ENCODE data around the gene CCNI. TPM values are rescaled to one million over a fixed set of nuclear protein-coding genes. Genes with fewer than 3 reads are reported as not detected.
"Not testable (repeated sequence)": the region's sequence is repeated elsewhere in the genome, so short reads cannot be mapped to it uniquely, and the experiment has no call there.

CCNI gene
- total RNA-seq, 4 donors from 2014 or later = 302 to 449 (median 371) TPM

DNA sequence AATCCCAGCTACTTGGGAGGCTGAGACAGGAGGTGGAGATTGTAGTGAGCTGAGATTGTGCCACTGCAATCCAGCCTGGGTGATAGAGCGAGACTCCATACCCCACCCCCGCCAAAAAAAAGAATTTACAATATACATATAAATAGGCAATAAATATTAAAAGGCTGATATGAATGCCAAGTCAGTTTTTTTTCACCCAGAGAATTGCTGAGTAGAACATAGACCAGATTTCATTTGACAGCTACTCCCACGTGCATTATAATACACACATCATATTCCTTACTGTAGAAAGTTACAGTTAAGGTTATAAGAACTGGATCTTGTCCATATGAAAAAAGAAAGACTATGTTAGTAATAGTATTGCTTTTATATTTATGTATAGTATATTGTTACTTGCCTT lies 18.7 kb upstream of the CCNI start:
- TF ChIP-seq, protein P1, sequence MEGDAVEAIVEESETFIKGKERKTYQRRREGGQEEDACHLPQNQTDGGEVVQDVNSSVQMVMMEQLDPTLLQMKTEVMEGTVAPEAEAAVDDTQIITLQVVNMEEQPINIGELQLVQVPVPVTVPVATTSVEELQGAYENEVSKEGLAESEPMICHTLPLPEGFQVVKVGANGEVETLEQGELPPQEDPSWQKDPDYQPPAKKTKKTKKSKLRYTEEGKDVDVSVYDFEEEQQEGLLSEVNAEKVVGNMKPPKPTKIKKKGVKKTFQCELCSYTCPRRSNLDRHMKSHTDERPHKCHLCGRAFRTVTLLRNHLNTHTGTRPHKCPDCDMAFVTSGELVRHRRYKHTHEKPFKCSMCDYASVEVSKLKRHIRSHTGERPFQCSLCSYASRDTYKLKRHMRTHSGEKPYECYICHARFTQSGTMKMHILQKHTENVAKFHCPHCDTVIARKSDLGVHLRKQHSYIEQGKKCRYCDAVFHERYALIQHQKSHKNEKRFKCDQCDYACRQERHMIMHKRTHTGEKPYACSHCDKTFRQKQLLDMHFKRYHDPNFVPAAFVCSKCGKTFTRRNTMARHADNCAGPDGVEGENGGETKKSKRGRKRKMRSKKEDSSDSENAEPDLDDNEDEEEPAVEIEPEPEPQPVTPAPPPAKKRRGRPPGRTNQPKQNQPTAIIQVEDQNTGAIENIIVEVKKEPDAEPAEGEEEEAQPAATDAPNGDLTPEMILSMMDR (IDR thresholded peaks at IDR 0.05) = no peak
- TF ChIP-seq POLR2A (IDR thresholded peaks at IDR 0.05) = no peak
- H3K36me3 ChIP-seq = no peaks in the 10 kb centered on the region
- intact Hi-C loops (cut with DNase I) = loop anchor here (10.0 kb wide), 1 partner anchor 110 kb away; no protein-coding TSS in a partner anchor
- 96 to 97% methylated on average over 3 of the region's 3 CpGs for WGBS, 2 donors
- H3K27me3 ChIP-seq = no peaks in the 10 kb centered on the region
- H3K9me3 ChIP-seq = no peaks in the 10 kb centered on the region
- no peak overlapping the region for H3K4me3 ChIP-seq (replicated peaks in 1 of 3)
- DNase-seq = no peak
- no peak overlapping the region for H3K27ac ChIP-seq
- no peaks in the 10 kb centered on the region for H3K4me1 ChIP-seq

DNA sequence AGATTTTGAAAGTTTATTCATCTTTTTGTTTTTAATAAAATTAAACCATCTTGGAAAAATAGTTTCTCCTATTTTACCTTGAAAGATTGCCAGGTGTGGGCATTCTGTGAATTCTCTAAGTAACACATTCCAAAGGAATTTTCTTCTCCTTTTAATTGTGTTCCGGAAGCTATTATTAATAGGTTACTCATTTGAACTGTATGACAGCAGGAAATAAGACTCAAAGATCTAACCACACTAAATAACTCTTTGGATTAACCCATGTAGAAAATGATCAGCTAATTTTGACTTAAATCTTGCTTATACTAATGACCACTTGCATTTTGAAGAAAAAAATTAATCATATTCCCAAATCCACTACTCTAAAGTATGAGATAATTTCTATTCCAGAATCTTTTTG lies 17.6 kb upstream of the CCNI start:
- DNase-seq = no peak
- no peaks in the 10 kb centered on the region for H3K27me3 ChIP-seq
- intact Hi-C loops (cut with DNase I) = loop anchor here (10.0 kb wide), 1 partner anchor 111 kb away; no protein-coding TSS in a partner anchor
- no peaks in the 10 kb centered on the region for H3K36me3 ChIP-seq
- H3K9me3 ChIP-seq = no peaks in the 10 kb centered on the region
- TF ChIP-seq, protein P1 (IDR thresholded peaks at IDR 0.05) = no peak
- no peak for TF ChIP-seq POLR2A (IDR thresholded peaks at IDR 0.05)
- 80 to 95% methylated on average over 1 of the region's 1 CpG for WGBS, 2 donors
- H3K4me1 ChIP-seq = no peaks in the 10 kb centered on the region
- H3K27ac ChIP-seq = no peak overlapping the region
- no peak overlapping the region for H3K4me3 ChIP-seq (replicated peaks in 1 of 3)

DNA sequence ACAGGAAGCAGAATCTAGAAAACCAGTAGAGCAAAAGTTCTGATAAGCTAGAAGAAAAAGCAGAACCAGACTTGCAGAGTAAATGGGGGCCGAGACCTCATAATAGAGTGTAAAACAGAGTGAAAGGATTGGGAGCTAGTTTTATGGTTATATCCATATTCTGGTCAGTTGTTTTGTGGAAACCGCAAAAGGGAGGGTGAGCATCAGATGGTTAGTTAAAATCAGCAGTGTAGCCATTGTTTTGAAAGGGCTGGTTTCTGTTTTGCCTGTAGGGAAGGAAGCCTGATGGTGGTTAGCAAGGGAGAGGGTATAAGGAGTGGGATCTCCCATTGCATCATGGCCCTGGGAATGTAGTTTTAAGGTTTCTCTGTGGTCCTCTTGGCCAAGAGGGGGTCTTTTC lies 17.2 kb upstream of the CCNI start:
- 83 to 95% methylated on average over 2 of the region's 2 CpGs for WGBS, 2 donors
- Histone ChIP-seq H3K36me3 (no peaks in the 10 kb centered on the region), H3K9me3 (no peaks in the 10 kb centered on the region), H3K4me1 (no peaks in the 10 kb centered on the region), H3K27ac (no peak overlapping the region), H3K27me3 (no peaks in the 10 kb centered on the region), H3K4me3 (replicated peaks in 1 of 3) (no peak overlapping the region)
- intact Hi-C loops (cut with DNase I) = loop anchor here (10.0 kb wide), 1 partner anchor 112 kb away; no protein-coding TSS in a partner anchor
- DNase-seq = no peak
- TF ChIP-seq, protein P1 (IDR thresholded peaks at IDR 0.05) = no peak
- no peak for TF ChIP-seq POLR2A (IDR thresholded peaks at IDR 0.05)

DNA sequence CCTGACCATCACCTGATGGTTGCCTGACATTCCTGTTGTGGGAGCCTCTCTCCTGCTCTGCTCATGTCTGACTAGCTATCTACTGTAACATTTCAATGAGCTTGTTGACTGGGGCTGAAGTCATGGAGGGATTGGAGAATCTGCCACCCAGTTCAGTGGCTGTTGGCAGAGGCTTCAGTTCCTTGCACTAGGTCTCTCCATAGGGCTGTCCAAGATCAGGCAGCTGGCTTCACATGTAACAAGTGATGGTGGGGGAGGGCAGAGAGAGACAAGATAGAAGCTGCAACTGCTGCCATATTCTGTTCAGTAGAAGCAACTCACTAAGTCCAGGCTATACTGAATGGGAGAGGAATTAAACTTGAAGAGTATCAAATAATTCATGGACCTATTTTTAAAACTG lies 14.1 kb upstream of the CCNI start:
- intact Hi-C loops (cut with DNase I) = loop anchor here (10.0 kb wide), 1 partner anchor 115 kb away; no protein-coding TSS in a partner anchor
- no peaks in the 10 kb centered on the region for H3K27me3 ChIP-seq
- no peaks in the 10 kb centered on the region for H3K4me1 ChIP-seq
- H3K4me3 ChIP-seq (replicated peaks in 1 of 3) = no peak overlapping the region
- H3K9me3 ChIP-seq = no peaks in the 10 kb centered on the region
- TF ChIP-seq POLR2A (IDR thresholded peaks at IDR 0.05) = no peak
- H3K36me3 ChIP-seq = no peaks in the 10 kb centered on the region
- H3K27ac ChIP-seq = no peak overlapping the region
- DNase-seq = no peak

DNA sequence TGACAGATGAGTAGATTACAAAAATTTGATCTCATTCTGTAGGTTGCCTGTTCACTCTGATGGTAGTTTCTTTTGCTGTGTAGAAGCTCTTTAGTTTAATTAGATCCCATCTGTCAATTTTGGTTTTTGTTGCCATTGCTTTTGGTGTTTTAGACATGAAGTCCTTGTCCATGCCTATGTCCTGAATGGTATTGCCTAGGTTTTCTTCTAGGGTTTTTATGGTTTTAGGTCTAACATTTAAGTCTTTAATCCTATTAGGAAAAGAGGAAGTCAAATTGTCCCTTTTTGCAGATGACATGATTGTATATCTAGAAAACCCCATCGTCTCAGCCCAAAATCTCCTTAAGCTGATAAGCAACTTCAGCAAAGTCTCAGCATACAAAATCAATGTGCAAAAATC lies 11.2 kb upstream of the CCNI start:
- H3K27me3 ChIP-seq; H3K4me3 ChIP-seq (replicated peaks in 1 of 3); DNase-seq; H3K36me3 ChIP-seq; intact Hi-C loops (cut with DNase I); H3K9me3 ChIP-seq; H3K4me1 ChIP-seq; H3K27ac ChIP-seq: not testable (repeated sequence)
- WGBS, 2 donors = 88 to 96% methylated on average over 1 of the region's 1 CpG

DNA sequence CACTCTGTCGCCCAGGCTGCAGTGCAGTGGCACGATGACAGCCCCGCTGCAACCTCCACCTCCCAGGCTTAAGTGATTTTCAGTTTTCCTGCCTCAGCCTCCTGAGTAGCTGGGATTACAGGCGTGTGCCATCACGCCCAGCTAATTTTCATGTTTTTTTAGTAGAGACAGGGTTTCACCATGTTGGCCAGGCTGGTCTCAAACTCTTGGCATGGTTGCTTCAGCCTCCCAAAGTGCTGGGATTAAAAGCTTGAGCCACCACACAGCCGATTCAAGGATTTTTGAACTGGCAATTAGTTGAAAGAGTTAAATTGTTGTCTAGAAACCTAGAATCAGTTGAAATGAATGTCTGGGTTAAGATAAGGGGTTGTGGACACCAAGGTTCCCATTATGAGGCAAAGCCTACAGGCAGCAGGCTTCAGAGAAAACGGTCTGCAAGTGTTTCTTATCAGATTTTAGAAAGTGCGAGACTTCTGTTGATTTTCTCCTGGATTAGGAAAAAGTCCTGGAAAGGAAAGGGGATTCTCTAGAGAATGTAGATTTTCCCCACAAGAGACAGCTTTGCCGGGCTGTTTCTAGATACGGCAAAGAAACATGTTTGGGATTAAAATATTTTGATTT lies 8.3 kb upstream of the CCNI start:
- Histone ChIP-seq H3K36me3 (no peaks in the 10 kb centered on the region), H3K4me3 (replicated peaks in 1 of 3) (no peak overlapping the region), H3K27ac (no peak overlapping the region), H3K4me1 (peaks cover 8 to 10% of the 10 kb centered on the region in 2 donors), H3K9me3 (no peaks in the 10 kb centered on the region), H3K27me3 (no peaks in the 10 kb centered on the region)
- DNase-seq = no peak
- TF ChIP-seq POLR2A (IDR thresholded peaks at IDR 0.05) = no peak
- TF ChIP-seq, protein P1 (IDR thresholded peaks at IDR 0.05) = no peak
- WGBS, 2 donors = 72 to 77% methylated on average over 10 of the region's 10 CpGs
- intact Hi-C loops (cut with DNase I) = no loop called here
